OCI-LY7 (cell line): ENCODE results near the gene ATP1B2. TPM values are rescaled to one million over a fixed set of nuclear protein-coding genes. Genes with fewer than 3 reads are reported as not detected.

Experiments used
- BruUV-seq: library from RNA; stranded (reverse); fragments of 400-500 nt; replicated peaks from 2 replicates; lab custom pipeline; 2021; lab: Mats Ljungman, UMichigan
- CTCF ChIA-PET: fragments of 300-600 bp; sonication (Branson Sonifier 250); formaldehyde crosslinking; loops from one replicate; lab custom pipeline; 2022; ENCODE audit warnings: antibody characterized with exemption; ENCODE audit not compliant: unreplicated experiment; lab: Charles Lee
- POLR2A ChIA-PET: fragments of 300-600 bp; sonication (Branson Sonifier 250); formaldehyde crosslinking; loops from one replicate; lab custom pipeline; 2022; ENCODE audit warnings: antibody characterized with exemption; lab: Charles Lee
- DNase-seq: peaks from one replicate; pipeline ENCODE4 v3.0.0-alpha.2; 2015; ENCODE audit warnings: low spot score
- H2AFZ ChIP-seq: fragments of 200-600 bp; sonication (generic), shearing (Covaris generic); 2 replicates; pipeline ENCODE4 v1.6.1; 2014; ENCODE audit warnings: mild to moderate bottlenecking, antibody characterized with exemption, low read length, moderate library complexity
- H3K27ac ChIP-seq: fragments of 200-600 bp; sonication (generic); 2 replicates; pipeline ENCODE4 v1.5.1; 2014; ENCODE audit warnings: mixed run types, low read depth, mild to moderate bottlenecking, moderate library complexity, low read length, inconsistent platforms; ENCODE audit not compliant: poor library complexity, severe bottlenecking
- H3K36me3 ChIP-seq: fragments of 200-600 bp; sonication (generic); 2 replicates; pipeline ENCODE4 v1.6.1; 2014; ENCODE audit warnings: mild to moderate bottlenecking, antibody characterized with exemption, low read length, moderate library complexity, mixed read lengths; ENCODE audit not compliant: insufficient read depth
- H3K4me1 ChIP-seq: fragments of 200-600 bp; sonication (generic); 2 replicates; pipeline ENCODE4 v1.5.1; 2014; ENCODE audit warnings: mild to moderate bottlenecking, low read length; ENCODE audit not compliant: insufficient read depth, poor library complexity, severe bottlenecking
- H3K4me2 ChIP-seq: fragments of 200-600 bp; sonication (generic); 2 replicates; pipeline ENCODE4 v1.6.1; 2014; ENCODE audit warnings: mild to moderate bottlenecking, low read length
- H3K4me3 ChIP-seq: fragments of 200-600 bp; sonication (generic); 2 replicates; pipeline ENCODE4 v1.5.1; 2014; ENCODE audit warnings: mild to moderate bottlenecking, low read depth, low read length; ENCODE audit not compliant: poor library complexity, severe bottlenecking
- H3K79me2 ChIP-seq: fragments of 200-600 bp; sonication (generic); 2 replicates; pipeline ENCODE4 v1.6.1; 2016; ENCODE audit warnings: low read depth, mild to moderate bottlenecking, low read length, moderate library complexity, mixed read lengths; ENCODE audit not compliant: insufficient read depth
- H3K9me2 ChIP-seq: fragments of 200-600 bp; sonication (generic); 2 replicates; pipeline ENCODE4 v1.6.1; 2016; ENCODE audit warnings: mild to moderate bottlenecking, low read length, mixed read lengths; ENCODE audit not compliant: insufficient read depth
- H3K9me3 ChIP-seq: fragments of 200-600 bp; sonication (generic); 2 replicates; pipeline ENCODE4 v1.6.1; 2014; ENCODE audit warnings: mild to moderate bottlenecking, mixed run types, low read length, mixed read lengths
- H4K20me1 ChIP-seq: fragments of 200-600 bp; sonication (generic); 2 replicates; pipeline ENCODE4 v1.6.1; 2014; ENCODE audit warnings: mild to moderate bottlenecking, antibody characterized with exemption, low read length, moderate library complexity, mixed read lengths; ENCODE audit not compliant: insufficient read depth
- CTCF ChIP-seq: fragments of 200-600 bp; sonication (generic); conservative IDR thresholded peaks from 2 replicates; pipeline ENCODE4 v1.5.1; 2014; ENCODE audit warnings: mild to moderate bottlenecking, antibody characterized with exemption, low read length, moderate library complexity, mixed read lengths
- EZH2phosphoT487 ChIP-seq: fragments of 200-600 bp; sonication (generic); IDR thresholded peaks from 2 replicates; pipeline ENCODE4 v1.6.1; 2018; ENCODE audit warnings: low read depth, borderline replicate concordance, mild to moderate bottlenecking, mixed run types, antibody characterized with exemption, low read length, moderate library complexity, mixed read lengths
- intact Hi-C: fragments of 100-400 bp; cut with micrococcal nuclease; formaldehyde crosslinking; loops from one replicate; pipeline ENCODE4 v1.10.0; 2022; ENCODE audit not compliant: unreplicated experiment
- total RNA-seq, 2 experiments: library from RNA; depleted of rRNA in 1 of 2; stranded (reverse); fragments of >200 nt in 1 of 2; shearing (Covaris generic) in 1 of 2; gene quantifications; 2 replicates each; pipeline ENCODE4 v1.2.3, GENCODE V29; 2014 to 2022

ATP1B2 gene
- total RNA-seq, 2 experiments from 2014 or later = not detected

GRCh38 chr17:7651097-7651664, 455 bp downstream of the ATP1B2 start:
- TF ChIP-seq EZH2phosphoT487 (no peak), CTCF (no peak)
- Histone ChIP-seq H3K79me2 (no peaks in the 10 kb centered on the region), H3K36me3 (no peaks in the 10 kb centered on the region), H3K9me2 (no peaks in the 10 kb centered on the region), H3K4me1 (no peaks in the 10 kb centered on the region), H3K4me2 (peak overlapping the region; percentile 30; the same call in 1 of the 2 replicates), H3K4me3 (no peak overlapping the region), H3K9me3 (no peaks in the 10 kb centered on the region), H4K20me1 (no peaks in the 10 kb centered on the region), H2AFZ (no peak overlapping the region), H3K27ac (no peak overlapping the region)
- ChIA-PET CTCF (no interaction called here), POLR2A (interaction anchor here (0.5 kb wide), 1 partner anchor 393 kb away, joined by 3 read pairs; no protein-coding TSS in a partner anchor)
- intact Hi-C loops = no loop called here
- no TSS peak for BruUV-seq
- DNase-seq = no peak

- intact Hi-C loops = no loop called here
- Histone ChIP-seq H4K20me1 (no peaks in the 10 kb centered on the region), H3K9me3 (no peaks in the 10 kb centered on the region), H3K27ac (no peak overlapping the region), H3K9me2 (no peaks in the 10 kb centered on the region), H3K4me1 (no peaks in the 10 kb centered on the region), H3K79me2 (no peaks in the 10 kb centered on the region), H3K4me3 (no peak overlapping the region), H3K36me3 (no peaks in the 10 kb centered on the region), H2AFZ (no peak overlapping the region), H3K4me2 (no peak overlapping the region)
- DNase-seq = no peak
- TF ChIP-seq EZH2phosphoT487 (no peak), CTCF (no peak)
- BruUV-seq = no TSS peak
- POLR2A ChIA-PET = interaction anchor here (0.6 kb wide), 1 partner anchor 16 kb away, joined by 3 read pairs; no protein-coding TSS in a partner anchor
- CTCF ChIA-PET = no interaction called here
These were observed 1.1 kb downstream of the ATP1B2 start for GRCh38 chr17:7651665-7652387.
